T47D (cell line): ENCODE measurements around the gene UMAD1.

Experiments
- DNase-seq, 2 experiments: peaks; one replicate each; pipeline versions ENCODE4 v3.0.0 to v3.0.0-alpha.2; 2011 to 2012; ENCODE audit warnings: low read depth in 1 of 2, low spot score in 1 of 2
- JUND ChIP-seq: IDR thresholded peaks from 2 replicates; pipeline ENCODE4 v1.6.1; 2012; ENCODE audit warnings: low read depth
- in situ Hi-C: cut with HindIII; loops from 2 replicates; pipeline ENCODE4 v1.10.0; 2016; ENCODE audit warnings: low sequenced_read_pairs, low pct_unique_long_range_greater_than_20kb

The UMAD1 gene

DNA sequence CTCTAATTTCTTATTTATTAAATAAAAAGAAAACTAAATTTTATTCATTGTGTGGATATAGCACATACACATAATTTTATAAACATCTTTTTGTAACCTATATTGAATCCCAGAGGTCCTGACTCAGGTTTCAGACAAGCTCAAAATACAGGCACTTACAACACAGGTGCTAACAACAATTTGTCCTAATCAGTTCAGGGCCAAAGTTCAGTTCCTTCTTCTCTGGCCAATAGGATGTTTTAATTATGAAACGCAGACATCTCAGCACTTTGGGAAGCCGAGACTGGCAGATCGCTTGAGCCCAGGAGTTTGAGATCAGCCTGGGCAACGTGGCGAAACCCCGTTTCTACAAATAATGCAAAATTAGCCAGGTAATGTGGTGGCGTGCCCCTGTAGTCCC is 62.9 kb downstream of the UMAD1 start:
- DNase-seq = no peak
- in situ Hi-C loops = no loop called here
- TF ChIP-seq JUND = no peak

DNA sequence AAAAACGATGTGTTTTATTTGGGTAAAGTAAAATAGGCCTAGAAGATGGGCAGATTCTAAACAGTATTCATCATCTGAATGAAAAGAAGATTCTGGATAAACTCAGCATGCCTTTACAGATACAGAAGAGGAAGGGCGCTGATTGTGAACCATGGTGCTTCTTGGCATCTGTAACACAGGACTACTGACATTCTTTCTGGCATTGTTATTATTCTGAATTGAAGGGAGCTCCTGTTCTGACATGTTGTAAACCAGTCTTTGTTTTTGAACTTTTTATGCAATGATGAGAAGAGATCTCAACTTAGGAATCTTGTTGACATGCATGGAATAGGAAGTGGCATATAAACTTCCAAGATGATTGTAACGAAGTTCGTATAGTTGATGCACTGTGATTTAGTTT is 64.3 kb downstream of the UMAD1 start:
- in situ Hi-C loops = no loop called here
- DNase-seq = no peak
- TF ChIP-seq JUND = no peak

DNA sequence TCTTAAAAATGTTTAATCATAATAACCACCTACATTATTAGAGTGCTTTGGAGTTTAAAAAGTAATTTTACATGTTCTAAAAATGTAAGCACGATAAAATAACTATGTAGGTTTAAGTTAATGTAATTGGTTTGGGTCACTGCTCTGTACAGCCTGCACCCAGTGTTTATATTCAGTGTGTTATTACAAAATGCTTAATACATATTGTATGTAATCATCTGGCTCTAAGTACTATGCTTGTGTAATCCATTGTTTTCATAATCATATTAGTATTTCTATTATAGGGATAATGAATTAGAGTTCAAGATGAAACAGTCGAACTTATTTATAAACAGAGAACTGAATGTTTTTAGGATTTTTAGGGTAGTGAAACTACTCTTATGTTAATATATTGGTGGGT is 64.8 kb downstream of the UMAD1 start:
- in situ Hi-C loops = no loop called here
- no peak for TF ChIP-seq JUND
- no peak for DNase-seq

DNA sequence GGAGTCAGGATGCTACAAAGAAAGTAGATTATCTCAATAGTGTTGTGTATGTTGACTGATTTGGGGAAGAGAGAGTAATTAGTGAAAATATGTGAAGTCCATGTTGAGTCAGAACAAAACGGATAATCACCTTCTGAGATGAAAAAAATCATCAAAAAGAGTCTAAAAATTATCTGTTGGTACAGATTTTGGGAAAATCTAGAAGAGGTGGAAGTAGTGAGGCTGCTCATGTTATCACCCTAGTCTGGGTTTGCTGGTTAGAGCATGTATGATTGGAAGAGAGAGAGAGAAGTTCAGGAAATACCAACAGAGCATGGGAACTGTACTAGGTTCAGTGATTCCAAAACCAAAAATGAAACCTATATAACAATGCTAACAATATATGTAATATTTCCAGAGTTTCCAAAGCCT is 65.6 kb downstream of the UMAD1 start:
- TF ChIP-seq JUND = no peak
- DNase-seq = no peak
- in situ Hi-C loops = no loop called here

DNA sequence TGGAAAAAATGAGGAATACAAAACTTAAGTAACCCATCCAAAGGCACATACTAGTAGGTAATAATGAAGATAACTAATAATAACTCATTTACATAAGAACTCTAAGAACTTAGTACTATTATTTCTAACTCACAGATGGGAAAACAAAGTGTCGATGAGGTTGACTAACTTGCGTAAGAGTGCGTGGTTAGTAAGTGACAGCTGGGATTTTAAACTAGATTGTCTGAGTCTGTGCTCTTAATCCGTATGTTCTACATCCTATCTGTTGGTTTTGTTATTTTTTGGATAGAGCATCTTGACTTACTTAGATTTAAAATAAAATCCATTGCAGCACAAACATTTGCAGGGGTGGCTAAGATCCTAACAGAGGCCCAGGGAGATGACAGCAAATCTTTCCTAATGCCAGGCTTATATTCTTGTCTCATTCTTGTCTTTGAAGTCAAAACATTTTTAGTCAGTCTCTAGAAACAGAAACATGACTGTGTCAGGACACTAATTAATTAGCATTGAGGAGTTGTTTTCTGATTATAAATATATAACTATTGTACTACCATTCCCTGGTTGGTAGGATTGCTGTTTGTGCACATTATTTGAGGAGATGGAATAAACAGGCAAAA is 66.1 kb downstream of the UMAD1 start:
- DNase-seq = no peak

DNA sequence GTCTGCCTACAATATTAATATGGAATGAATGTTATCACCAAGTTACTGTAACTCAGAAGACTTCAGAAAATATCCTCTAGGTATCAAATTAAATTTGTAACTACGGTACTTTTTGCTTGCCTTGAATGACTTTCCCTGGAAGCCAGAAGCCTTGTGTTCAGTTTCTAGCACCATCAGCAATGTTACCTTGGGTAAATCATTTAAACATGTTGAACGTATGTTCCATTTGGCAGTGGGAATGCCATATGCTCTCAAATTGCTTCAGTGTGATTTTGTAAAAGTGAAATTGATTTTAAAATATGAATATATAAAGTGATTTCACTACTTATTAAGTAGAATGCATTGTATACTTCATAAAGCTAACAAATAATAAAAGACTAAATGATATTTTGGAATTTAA is 66.7 kb downstream of the UMAD1 start:
- TF ChIP-seq JUND = no peak
- DNase-seq = no peak
- in situ Hi-C loops = no loop called here

More for the DNA sequence above, 66.1 kb downstream of the UMAD1 start:
- no peak for TF ChIP-seq JUND
- in situ Hi-C loops = no loop called here

DNA sequence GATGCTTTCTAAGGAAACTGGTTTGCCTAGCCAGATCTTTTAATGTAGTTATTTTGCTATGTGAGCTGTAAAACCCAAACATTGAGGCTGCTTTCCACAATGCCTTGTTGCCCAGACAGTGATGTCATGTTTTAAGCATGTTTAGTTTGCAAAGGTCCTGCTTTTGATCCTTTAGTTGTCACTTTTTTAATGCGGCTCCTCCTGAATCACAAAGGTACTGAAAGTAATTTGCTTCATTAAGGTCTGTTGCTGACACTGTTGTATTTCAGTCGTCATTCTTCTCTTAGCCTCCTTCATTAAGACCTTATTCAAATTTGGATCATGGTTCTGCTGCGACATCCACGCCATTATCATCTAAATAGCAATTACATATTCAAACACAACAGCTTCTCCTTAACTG is 67.3 kb downstream of the UMAD1 start:
- peak in 1 of 2 experiments; percentile 27 for DNase-seq
- no peak for TF ChIP-seq JUND
- in situ Hi-C loops = no loop called here

DNA sequence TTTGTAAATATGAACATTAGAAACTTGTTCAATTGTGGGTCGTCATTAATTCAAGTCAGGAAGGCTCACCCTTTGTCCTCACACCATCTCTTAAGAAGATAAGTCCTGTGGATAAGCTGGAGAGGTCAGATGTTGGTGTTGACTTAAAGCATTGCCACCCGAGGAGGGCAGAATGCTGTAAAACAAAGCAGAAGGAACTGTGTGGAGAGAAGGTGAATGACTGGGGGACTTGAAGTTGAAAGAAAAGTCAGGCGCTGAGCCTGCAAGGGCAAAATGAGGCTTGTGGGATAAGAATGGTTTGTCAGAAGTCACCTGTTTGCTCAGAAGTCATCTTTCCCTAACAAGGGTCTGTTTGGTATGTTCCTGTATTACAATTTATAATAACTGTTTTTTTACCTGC is 68.7 kb downstream of the UMAD1 start:
- no peak for DNase-seq
- TF ChIP-seq JUND = no peak
- in situ Hi-C loops = no loop called here

DNA sequence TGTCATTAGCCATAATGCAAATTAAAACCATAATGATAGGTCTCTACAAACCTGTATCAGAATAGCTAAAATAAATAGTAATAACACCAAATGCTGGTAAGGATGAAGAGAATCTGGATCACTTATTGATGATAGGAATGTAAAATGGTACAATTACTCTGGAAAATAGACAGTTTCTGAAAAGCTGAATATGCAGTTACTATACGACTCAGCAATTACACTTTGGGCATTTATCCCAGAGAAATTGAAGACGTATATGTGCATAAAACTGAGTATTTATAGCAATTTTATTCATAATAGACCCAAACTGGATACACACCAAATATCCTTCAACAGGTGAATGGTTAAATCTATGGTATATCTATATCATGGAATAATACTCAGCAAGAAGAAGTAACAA is 69.9 kb downstream of the UMAD1 start:
- DNase-seq = no peak
- TF ChIP-seq JUND = no peak
- in situ Hi-C loops = no loop called here

DNA sequence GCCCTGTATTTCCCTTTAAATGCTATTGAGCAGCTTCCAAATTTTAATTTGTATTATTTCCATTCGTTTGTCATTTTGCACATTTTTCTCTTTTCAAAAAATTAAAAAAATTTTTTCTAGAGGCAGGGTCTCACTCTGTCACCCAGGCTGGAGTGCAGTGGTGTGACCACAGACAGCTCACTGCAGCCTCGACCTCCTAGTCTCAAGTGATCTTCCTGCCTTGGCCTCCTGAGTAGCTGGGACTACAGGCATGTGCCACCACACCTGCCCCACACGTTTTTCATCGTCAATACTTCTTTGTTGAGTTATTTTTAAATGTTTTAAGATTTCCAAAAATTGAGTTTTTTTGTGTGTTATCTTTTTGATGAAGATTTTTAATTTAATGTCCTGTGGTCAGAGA is 73.2 kb downstream of the UMAD1 start:
- no peak for DNase-seq
- TF ChIP-seq JUND = no peak
- in situ Hi-C loops = no loop called here

DNA sequence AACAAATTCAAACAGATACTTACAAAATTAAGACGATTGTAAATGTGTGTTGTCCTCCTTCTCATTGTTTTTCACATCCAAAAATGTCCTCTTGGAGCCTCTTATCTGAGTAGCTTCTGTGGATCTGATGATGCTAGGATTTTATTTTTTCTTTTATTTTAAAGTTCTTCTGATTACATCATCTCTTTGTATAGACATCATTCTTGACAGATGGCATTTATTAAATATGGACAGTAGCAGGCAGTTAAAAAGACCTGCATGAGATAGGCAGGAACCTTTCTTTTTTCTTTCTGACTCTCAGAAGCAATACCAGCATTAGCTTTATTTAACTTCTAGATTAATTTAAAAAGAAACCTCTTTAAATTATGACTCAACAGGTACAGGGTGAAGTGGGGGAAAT is 77.9 kb downstream of the UMAD1 start, which contains the start of gene RPA3:
RPA3 (minus strand) TSS at position 116 of the 400 bp plus-strand sequence. CDS start 78,189 bp downstream, outside the sequence.
- in situ Hi-C loops = no loop called here
- TF ChIP-seq JUND = no peak
- no peak for DNase-seq

DNA sequence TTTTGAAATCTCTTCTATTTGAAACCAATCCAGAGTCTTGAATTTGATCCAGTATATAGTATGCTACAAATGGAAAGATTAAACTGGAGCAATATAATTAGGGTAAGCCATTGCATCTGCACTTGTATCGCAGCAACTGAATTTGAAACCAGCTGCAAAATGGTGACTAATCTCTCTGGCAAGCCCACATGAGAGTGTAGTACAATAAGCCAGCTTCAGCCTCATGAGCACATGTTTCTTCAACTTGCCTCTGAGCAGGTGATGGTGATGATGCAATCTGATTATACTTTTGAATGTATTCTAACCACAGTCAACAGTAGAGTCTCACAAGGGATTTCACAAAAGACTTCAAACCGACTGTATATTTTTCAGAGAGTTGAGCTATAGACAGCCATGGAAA is 78.7 kb downstream of the UMAD1 start:
- DNase-seq = peak in 1 of 2 experiments; percentile 17
- no peak for TF ChIP-seq JUND
- in situ Hi-C loops = no loop called here

DNA sequence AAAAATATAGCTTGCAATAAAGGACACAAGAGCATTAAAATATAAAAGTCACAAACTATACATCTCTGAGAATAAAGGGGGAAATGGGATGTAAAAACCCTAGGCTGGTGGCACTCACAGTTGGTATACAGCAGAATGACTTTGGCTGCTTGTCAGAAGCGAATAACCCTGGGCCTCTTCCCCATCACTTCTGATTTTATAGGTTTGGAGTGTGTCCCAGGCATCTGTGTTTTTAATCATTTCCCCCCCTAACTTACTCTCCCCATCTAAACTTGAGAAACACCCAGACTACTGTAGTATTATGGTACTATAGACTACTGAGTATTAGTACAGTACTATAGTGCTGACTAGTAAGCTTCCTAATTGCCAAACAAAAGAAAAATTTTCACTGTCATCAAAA is 79.6 kb downstream of the UMAD1 start:
- DNase-seq = no peak
- in situ Hi-C loops = no loop called here
- no peak for TF ChIP-seq JUND
